GM12878 (cell line): ENCODE data around the gene NECAB2. TPM values are rescaled to one million over a fixed set of nuclear protein-coding genes. Genes with fewer than 3 reads are reported as not detected.

Experiments
- ATAC-seq: fragments of 200-7000 bp; cut with Tn5 transposase; 3 replicates; pipeline ENCODE4 v1.9.1; 2020; ENCODE audit warnings: mild to moderate bottlenecking, moderate library complexity
- BruUV-seq: library from RNA; stranded (reverse); fragments of 400-500 nt; replicated peaks from 2 replicates; lab custom pipeline; 2021; lab: Mats Ljungman, UMichigan
- CTCF ChIA-PET: fragments of 300-600 bp; sonication (Branson Sonifier 250); formaldehyde crosslinking; extraction: SDS; loops from one replicate; lab custom pipeline; 2021; ENCODE audit warnings: inconsistent platforms; lab: Yijun Ruan, JAX
- POLR2A ChIA-PET: fragments of 350-600 bp; formaldehyde crosslinking; extraction: SDS; loops from one replicate; lab custom pipeline; 2021; ENCODE audit warnings: inconsistent platforms; lab: Charles Lee
- RAD21 ChIA-PET: fragments of 300-600 bp; sonication (Branson Sonifier 250); formaldehyde crosslinking; loops from one replicate; lab custom pipeline; 2023; ENCODE audit warnings: antibody characterized with exemption; ENCODE audit not compliant: unreplicated experiment; lab: Charles Lee
- SMC1A ChIA-PET: fragments of 300-600 bp; sonication (Branson Sonifier 250); formaldehyde crosslinking; loops from one replicate; lab custom pipeline; 2023; ENCODE audit not compliant: unreplicated experiment, uncharacterized antibody; lab: Charles Lee
- DNase-seq: peaks from one replicate; pipeline ENCODE4 v3.0.0-alpha.2; 2011; ENCODE audit warnings: low read depth, low spot score
- FAIRE-seq: peaks from 3 replicates; lab custom pipeline; 2011; peaks lifted over from hg19 to GRCh38; lab: Jason Lieb, UNC
- H2AFZ ChIP-seq: 2 replicates; pipeline ENCODE4 v1.6.0; 2011; ENCODE audit warnings: low read depth, low read length, control low read depth; ENCODE audit not compliant: control insufficient read depth
- H3K27ac ChIP-seq: 2 replicates; pipeline ENCODE4 v1.5.1; 2011; ENCODE audit warnings: control low read depth; ENCODE audit not compliant: control insufficient read depth, insufficient read depth
- H3K27me3 ChIP-seq, 2 experiments: replicated peaks in 1 of 2; 2 replicates each; pipeline versions ENCODE4 v1.6.0 to v1.6.1; 2011; ENCODE audit warnings: low read length in 1 of 2; ENCODE audit not compliant: control insufficient read depth in 2 of 2, insufficient read depth in 2 of 2
- H3K36me3 ChIP-seq, 2 experiments: 2 replicates each; pipeline ENCODE4 v1.5.1; 2011; ENCODE audit warnings: low read length in 1 of 2; ENCODE audit not compliant: control insufficient read depth in 2 of 2, insufficient read depth in 2 of 2
- H3K4me1 ChIP-seq: 2 replicates; pipeline ENCODE4 v1.6.1; 2011; ENCODE audit warnings: mild to moderate bottlenecking, low read length, moderate library complexity, mixed read lengths; ENCODE audit not compliant: control insufficient read depth, insufficient read depth
- H3K4me2 ChIP-seq: 2 replicates; pipeline ENCODE4 v1.6.0; 2011; ENCODE audit warnings: control low read depth; ENCODE audit not compliant: control insufficient read depth, insufficient read depth
- H3K4me3 ChIP-seq: fragments of 200-600 bp; sonication (generic); 2 replicates; pipeline ENCODE4 v1.5.1; 2016
- H3K79me2 ChIP-seq: 2 replicates; pipeline ENCODE4 v1.6.0; 2011; ENCODE audit warnings: low read length; ENCODE audit not compliant: control insufficient read depth, insufficient read depth
- H3K9ac ChIP-seq: 2 replicates; pipeline ENCODE4 v1.8.0; 2011; ENCODE audit warnings: low read length, control low read depth, mixed read lengths; ENCODE audit not compliant: control insufficient read depth, insufficient read depth
- H3K9me3 ChIP-seq: replicated peaks from 3 replicates; pipeline ENCODE4 v1.5.1; 2011; ENCODE audit warnings: mild to moderate bottlenecking, low read length; ENCODE audit not compliant: control insufficient read depth, insufficient read depth
- H4K20me1 ChIP-seq: 2 replicates; pipeline ENCODE4 v1.6.0; 2011; ENCODE audit not compliant: control insufficient read depth, insufficient read depth
- ATF7 ChIP-seq: fragments of 450-650 bp; IDR thresholded peaks from 2 replicates; pipeline ENCODE4 v1.6.1; 2016; ENCODE audit warnings: low read depth, mild to moderate bottlenecking
- IKZF2 ChIP-seq, 2 experiments: fragments of 450-650 bp; IDR thresholded peaks; 2 replicates each; pipeline ENCODE4 v1.6.1; 2017; ENCODE audit warnings: mild to moderate bottlenecking in 2 of 2, moderate library complexity in 2 of 2
- KLF5 ChIP-seq: fragments of 450-650 bp; IDR thresholded peaks from 2 replicates; pipeline ENCODE4 v1.6.1; 2014; ENCODE audit warnings: mild to moderate bottlenecking; ENCODE audit not compliant: partially characterized antibody
- MYC ChIP-seq: IDR thresholded peaks from 2 replicates; pipeline ENCODE4 v1.6.1; 2011; ENCODE audit warnings: mild to moderate bottlenecking, low read length, moderate library complexity, inconsistent platforms; ENCODE audit not compliant: insufficient read depth, insufficient replicate concordance, insufficient read length, severe bottlenecking
- SUZ12 ChIP-seq: fragments of 200-600 bp; sonication (generic); IDR thresholded peaks from one replicate; pipeline ENCODE4 v1.6.1; 2018; ENCODE audit warnings: antibody characterized with exemption, mild to moderate bottlenecking; ENCODE audit not compliant: unreplicated experiment
- ZNF687 ChIP-seq: fragments of 450-650 bp; IDR thresholded peaks from 2 replicates; pipeline ENCODE4 v1.6.1; 2017; ENCODE audit warnings: mild to moderate bottlenecking, moderate library complexity
- WGBS: methylation state at CpG from one replicate; pipeline ENCODE4 v1.1.6; 2016; ENCODE audit warnings: low lambda C conversion rate; ENCODE audit not compliant: insufficient replicate concordance, insufficient coverage; ENCODE audit errors: missing lambda C conversion rate; 5-methylcytosine and 5-hydroxymethylcytosine counted together
- in situ Hi-C: fragments of 300-500 bp; cut with MboI; formaldehyde crosslinking; loops from 9 replicates; pipeline ENCODE4 v1.14.3; 2018; ENCODE audit warnings: mixed read lengths
- intact Hi-C: fragments of 100-400 bp; cut with micrococcal nuclease; formaldehyde crosslinking; loops from one replicate; pipeline ENCODE4 v1.14.2; 2022; ENCODE audit not compliant: unreplicated experiment
- polyA plus RNA-seq, 11 experiments: library from polyadenylated mRNA; depleted of rRNA in 4 of 11; unstranded in 6 of 11; stranded (reverse) in 5 of 11; fragments of >200 nt; fragmentation: Nextera tagmentation in 4 of 11; fragmentation: Illumina TruSeq in 1 of 11; extraction: Ambion mirVana in 4 of 11; extraction: Trizol in 1 of 11; gene quantifications; 1 replicate in 1 of 11; 2 replicates in 10 of 11; pipeline versions ENCODE4 v1.2.1 to v1.2.3, GENCODE V29; 2011 to 2016; ENCODE audit warnings: inconsistent platforms in 2 of 11, missing spikeins in 2 of 11, low read depth in 1 of 11
- total RNA-seq, 4 experiments: library from RNA; depleted of rRNA in 3 of 4; stranded (reverse); fragments of >200 nt in 3 of 4; fragmentation: Illumina TruSeq in 1 of 4; extraction: Trizol in 1 of 4; gene quantifications; 2 replicates each; pipeline versions ENCODE4 v1.2.1 to v1.2.3, GENCODE V29; 2013 to 2021

Gene NECAB2
- total and polyA plus RNA-seq, 10 of the 15 experiments (the other 5 are each of a cell fraction or from before 2014, with no cell fraction given): not detected

- FAIRE-seq: no peak
- WGBS: 51% methylated on average over 13 of the region's 14 CpGs
- intact Hi-C loops (loop anchor here (5.0 to 10.0 kb wide), 3 partner anchors 230 to 547 kb away; partner anchors contain the start of genes MEAK7 and TAF1C), in situ Hi-C loops (loop anchor here (5.0 to 10.0 kb wide), 3 partner anchors 105 to 647 kb away; no protein-coding TSS in a partner anchor)
- H3K4me3 ChIP-seq: no peak overlapping the region
- H3K4me2 ChIP-seq: no peak overlapping the region
- ATAC-seq: no peak
- TF ChIP-seq ZNF687: no peak
- TF ChIP-seq KLF5: no peak
- no peak for TF ChIP-seq ATF7
- TF ChIP-seq MYC: no peak
- no peak for TF ChIP-seq SUZ12
- TF ChIP-seq IKZF2 (IDR thresholded peaks at IDR 0.05): no peak
- SMC1A ChIA-PET: interaction anchor here (1.5 kb wide), 1 partner anchor 109 kb away, joined by 3 read pairs; no protein-coding TSS in a partner anchor
- H4K20me1 ChIP-seq: no peaks in the 10 kb centered on the region
- no peaks in the 10 kb centered on the region for H3K9me3 ChIP-seq
- DNase-seq: no peak
- no peaks in the 10 kb centered on the region for H3K27me3 ChIP-seq
- POLR2A ChIA-PET: interaction anchor here (0.6 kb wide), 1 partner anchor 549 kb away, joined by 3 read pairs; no protein-coding TSS in a partner anchor
- CTCF ChIA-PET: interaction anchor here (0.7 to 2.7 kb wide), 8 partner anchors 10 to 230 kb away, joined by 3 to 19 read pairs (median 4); partner anchors contain the start of gene TAF1C
- H2AFZ ChIP-seq: no peak overlapping the region
- H3K9ac ChIP-seq: no peak overlapping the region
- peaks cover 3% of the 10 kb centered on the region; the same call in 1 of the 2 replicates for H3K4me1 ChIP-seq
- no TSS peak for BruUV-seq
- no peaks in the 10 kb centered on the region for H3K36me3 ChIP-seq
- H3K79me2 ChIP-seq: no peaks in the 10 kb centered on the region
- RAD21 ChIA-PET: interaction anchor here (0.6 to 2.0 kb wide), 3 partner anchors 108 to 952 kb away, joined by 3 to 4 read pairs (median 3); no protein-coding TSS in a partner anchor
- no peak overlapping the region for H3K27ac ChIP-seq
Measured at GRCh38 chr16:83957296-83957855, 10.7 kb upstream of the NECAB2 start.
